ENCODE results near the gene RHBDL1. TPM values are rescaled to one million over a fixed set of nuclear protein-coding genes. Genes with fewer than 3 reads are reported as not detected.

Gene RHBDL1
- total and polyA plus RNA-seq, 9 of the 15 experiments (the other 6 are each of a cell fraction or from before 2014, with no cell fraction given): 0.03 to 5.6 (median 1.3) TPM; not detected in 1

DNA sequence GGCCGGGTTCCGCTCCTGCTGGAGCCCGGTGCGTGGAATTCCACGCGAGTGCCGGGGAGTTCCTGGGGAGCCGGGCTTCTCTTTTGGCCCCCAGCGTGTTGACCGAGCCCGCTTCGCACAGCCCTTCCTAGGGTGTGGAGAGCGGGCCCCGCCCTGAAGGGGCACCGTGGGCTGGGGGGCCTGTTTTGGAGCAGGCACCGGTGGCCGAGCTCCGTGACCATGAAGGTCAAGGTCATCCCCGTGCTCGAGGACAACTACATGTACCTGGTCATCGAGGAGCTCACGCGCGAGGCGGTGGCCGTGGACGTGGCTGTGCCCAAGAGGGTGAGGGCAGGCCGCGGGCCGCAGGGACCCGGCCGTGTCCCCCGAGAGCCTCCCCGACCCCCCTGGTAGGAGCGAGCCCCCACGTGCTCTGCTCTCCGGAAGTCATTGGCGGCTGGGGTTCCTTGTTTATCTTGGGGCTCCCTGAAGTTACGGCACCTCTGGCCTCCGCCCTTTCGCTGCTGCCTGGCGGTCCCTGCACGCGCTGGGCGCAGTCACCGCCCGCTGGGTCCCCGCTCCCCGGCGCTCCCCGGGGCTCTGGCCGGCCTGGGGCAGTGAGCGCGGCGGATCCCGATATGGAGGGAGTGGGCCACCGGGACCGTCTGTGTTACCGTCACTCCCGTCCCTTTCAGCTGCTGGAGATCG is 52.0 kb downstream of the RHBDL1 start (continued):
- TF ChIP-seq, protein P1, sequence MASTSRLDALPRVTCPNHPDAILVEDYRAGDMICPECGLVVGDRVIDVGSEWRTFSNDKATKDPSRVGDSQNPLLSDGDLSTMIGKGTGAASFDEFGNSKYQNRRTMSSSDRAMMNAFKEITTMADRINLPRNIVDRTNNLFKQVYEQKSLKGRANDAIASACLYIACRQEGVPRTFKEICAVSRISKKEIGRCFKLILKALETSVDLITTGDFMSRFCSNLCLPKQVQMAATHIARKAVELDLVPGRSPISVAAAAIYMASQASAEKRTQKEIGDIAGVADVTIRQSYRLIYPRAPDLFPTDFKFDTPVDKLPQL (IDR thresholded peaks at IDR 0.05; ENCODE audit: extremely low read depth, insufficient read length): no peak
- TF ChIP-seq MCM2 (IDR thresholded peaks at IDR 0.05; ENCODE audit: low read depth): no peak
- TF ChIP-seq SOX6 (IDR thresholded peaks at IDR 0.05): no peak
- TF ChIP-seq SP1 (CRISPR knock-in tag; IDR thresholded peaks at IDR 0.05): 0 out of 2 replicates have a peak, but pooled peaks have one; percentile 10
- TF ChIP-seq ILK (tag; IDR thresholded peaks at IDR 0.05; ENCODE audit: borderline replicate concordance, low read depth): no peak
- TF ChIP-seq, protein P2, sequence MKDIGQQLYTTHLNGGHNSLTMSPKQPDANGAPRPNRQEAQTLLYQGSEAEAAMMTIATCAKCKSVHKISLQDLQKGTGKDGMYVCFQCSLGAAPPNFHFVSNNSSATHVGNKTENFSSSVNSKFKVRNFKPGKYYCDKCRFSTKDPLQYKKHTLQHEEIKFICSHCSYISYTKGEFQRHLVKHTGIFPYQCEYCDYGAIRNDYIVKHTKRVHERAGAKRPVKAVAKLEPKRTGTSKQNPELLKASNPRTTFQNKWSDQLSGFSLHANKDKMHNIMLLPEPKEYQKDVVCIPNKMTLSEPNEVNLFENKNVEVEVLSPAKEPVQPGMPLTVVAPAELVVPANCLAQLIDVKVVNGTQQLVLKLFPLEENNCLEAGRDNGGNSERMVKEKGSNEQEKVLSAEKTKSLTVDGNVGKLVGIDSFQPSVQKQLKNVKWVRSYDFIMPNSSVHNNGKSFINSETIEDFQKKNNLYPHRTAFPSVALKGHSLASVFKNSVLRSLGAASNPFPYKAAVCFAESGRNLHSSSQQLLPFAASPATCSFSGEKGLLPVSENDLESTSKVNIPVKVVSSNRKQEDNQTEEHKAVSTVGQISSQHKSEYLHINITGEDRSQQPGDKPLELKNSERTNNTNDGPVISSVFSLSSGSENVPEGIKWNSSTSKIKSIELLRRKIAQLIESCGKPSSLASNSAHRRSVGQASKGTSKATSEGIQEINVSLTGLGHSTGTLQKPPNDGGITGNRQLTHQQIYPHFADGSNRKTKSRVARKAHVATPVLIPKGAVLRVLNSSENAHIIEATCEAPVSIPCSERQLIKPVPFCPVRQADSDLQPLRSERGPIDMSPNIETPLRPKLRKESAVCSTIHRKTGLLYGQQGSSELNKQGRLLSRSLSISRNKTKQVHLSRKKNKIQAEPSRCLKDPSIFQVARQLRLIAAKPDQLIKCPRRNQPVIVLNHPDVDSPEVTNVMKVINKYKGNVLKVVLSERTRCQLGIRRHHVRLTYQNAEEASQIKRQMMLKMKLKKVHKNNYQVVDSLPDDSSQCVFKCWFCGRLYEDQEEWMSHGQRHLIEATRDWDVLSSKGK (CRISPR knock-in tag; IDR thresholded peaks at IDR 0.05): no peak
- no peak for TF ChIP-seq ZNF134 (CRISPR knock-in tag; conservative IDR thresholded peaks at IDR 0.05)
- TF ChIP-seq ZNF75A (CRISPR knock-in tag; IDR thresholded peaks at IDR 0.05): no peak
- no peak for TF ChIP-seq DACH1 (IDR thresholded peaks at IDR 0.05; ENCODE audit: partially characterized antibody)
- TF ChIP-seq ZNF830 (CRISPR knock-in tag; IDR thresholded peaks at IDR 0.05): no peak
- TF ChIP-seq MXI1 (IDR thresholded peaks at IDR 0.05; ENCODE audit: low read depth, low read length): peak; percentile 16; the same call in 1 of the 2 replicates
- TF ChIP-seq ZFPM2 (CRISPR knock-in tag; IDR thresholded peaks at IDR 0.05): no peak
- 0 out of 2 replicates have a peak, but pooled peaks have one; percentile 38 for TF ChIP-seq KLF1 (tag; IDR thresholded peaks at IDR 0.05)
- no peak for TF ChIP-seq TFAM (CRISPR knock-in tag; conservative IDR thresholded peaks at IDR 0.05)
- TF ChIP-seq SRSF7 (optimal IDR thresholded peaks at IDR 0.05; ENCODE audit: low read depth, low read length): no peak
- no peak for TF ChIP-seq POU5F1 (IDR thresholded peaks at IDR 0.05; ENCODE audit: borderline replicate concordance, low read depth, low read length, partially characterized antibody)
- peak; percentile 80 for TF ChIP-seq POLR2A (conservative IDR thresholded peaks at IDR 0.05)
- TF ChIP-seq THRB (CRISPR knock-in tag; conservative IDR thresholded peaks at IDR 0.05): no peak
- no peak for TF ChIP-seq CHAMP1 (IDR thresholded peaks at IDR 0.05)
- TF ChIP-seq BHLHE40 (IDR thresholded peaks at IDR 0.05; ENCODE audit: low read length): no peak
- TF ChIP-seq CTBP1 (IDR thresholded peaks at IDR 0.05; ENCODE audit: borderline replicate concordance): peak; percentile 50; the same call in 1 of the 2 replicates

Data from K562 (cell line).